Effector memory CD8-positive, alpha-beta T cell (primary cell): ENCODE results near the gene MRPS25.

ENCODE experiments used
- ATAC-seq: fragments of 150-1000 bp; cut with Tn5 transposase; replicated peaks from 2 replicates; pipeline ENCODE4 v1.10.0; 2021; ENCODE audit warnings: mild to moderate bottlenecking, moderate library complexity
- DNase-seq, 3 experiments: peaks; one replicate each; pipeline ENCODE4 v3.0.0; 2021
- H3K27ac Mint-ChIP-seq, 2 donors: one replicate each; pipeline ENCODE4 v1.8.0; 2022; ENCODE audit warnings: mild to moderate bottlenecking in 2 of 2, mixed read lengths in 2 of 2, moderate library complexity in 2 of 2
- H3K27me3 Mint-ChIP-seq, 2 donors: one replicate each; pipeline ENCODE4 v1.8.0; 2022; ENCODE audit warnings: mixed read lengths in 2 of 2
- H3K36me3 Mint-ChIP-seq: one replicate; pipeline ENCODE4 v1.8.0; 2022; ENCODE audit warnings: mild to moderate bottlenecking, moderate library complexity, mixed read lengths; ENCODE audit not compliant: insufficient read depth
- H3K4me1 Mint-ChIP-seq, 2 donors: one replicate each; pipeline ENCODE4 v1.8.0; 2022; ENCODE audit warnings: low read depth in 2 of 2, mixed read lengths in 2 of 2
- H3K4me3 Mint-ChIP-seq, 2 donors: one replicate each; pipeline ENCODE4 v1.8.0; 2022; ENCODE audit warnings: mild to moderate bottlenecking in 2 of 2, mixed read lengths in 2 of 2, moderate library complexity in 2 of 2
- H3K9me3 Mint-ChIP-seq, 2 donors: one replicate each; pipeline ENCODE4 v1.8.0; 2022; ENCODE audit warnings: mixed read lengths in 2 of 2

MRPS25 gene

GRCh38 chr3:15066467-15066866 lies 1.4 kb upstream of the MRPS25 start:
- peaks cover 13 to 20% of the 10 kb centered on the region in 2 donors for H3K4me1 Mint-ChIP-seq
- H3K4me3 Mint-ChIP-seq, result peak overlapping the region; percentile 16 to 96
- no peaks in the 10 kb centered on the region for H3K27me3 Mint-ChIP-seq
- no peak overlapping the region for H3K27ac Mint-ChIP-seq
- DNase-seq, result no peak
- no peak for ATAC-seq
- peaks cover 22% of the 10 kb centered on the region for H3K36me3 Mint-ChIP-seq
- H3K9me3 Mint-ChIP-seq, result no peaks in the 10 kb centered on the region

- no peaks in the 10 kb centered on the region for H3K27me3 Mint-ChIP-seq
- H3K4me1 Mint-ChIP-seq, result peaks cover 13 to 20% of the 10 kb centered on the region in 2 donors
- DNase-seq, result no peak
- H3K36me3 Mint-ChIP-seq, result peaks cover 16% of the 10 kb centered on the region
- peak overlapping the region in 1 of 2 donors; percentile 92 for H3K27ac Mint-ChIP-seq
- no peak for ATAC-seq
- peak overlapping the region; percentile 93 to 96 for H3K4me3 Mint-ChIP-seq
- no peaks in the 10 kb centered on the region for H3K9me3 Mint-ChIP-seq
These were observed 464 bp upstream of the MRPS25 start for GRCh38 chr3:15065550-15066007.

- ATAC-seq (peak; percentile 16), DNase-seq (peak in 1 of 3 experiments; percentile 4)
- Mint-ChIP-seq H3K4me3 (peak overlapping the region; percentile 93 to 96), H3K27ac (peak overlapping the region; percentile 92 to 94), H3K4me1 (peaks cover 13 to 17% of the 10 kb centered on the region in 2 donors), H3K36me3 (peaks cover 16% of the 10 kb centered on the region), H3K27me3 (no peaks in the 10 kb centered on the region), H3K9me3 (no peaks in the 10 kb centered on the region)
These were observed 748 bp downstream of the MRPS25 start for GRCh38 chr3:15064299-15064834.

- ATAC-seq (no peak), DNase-seq (no peak)
- H3K27me3 Mint-ChIP-seq, result no peaks in the 10 kb centered on the region
- peak overlapping the region; percentile 93 to 96 for H3K4me3 Mint-ChIP-seq
- no peaks in the 10 kb centered on the region for H3K9me3 Mint-ChIP-seq
- peaks cover 13% of the 10 kb centered on the region for H3K36me3 Mint-ChIP-seq
- peaks cover 13 to 17% of the 10 kb centered on the region in 2 donors for H3K4me1 Mint-ChIP-seq
- H3K27ac Mint-ChIP-seq, result peak overlapping the region; percentile 92 to 94
These were observed 1.3 kb downstream of the MRPS25 start for GRCh38 chr3:15063656-15064286.

GRCh38 chr3:15063238-15063637 lies 1.9 kb downstream of the MRPS25 start:
- H3K27ac Mint-ChIP-seq, result peak overlapping the region in 1 of 2 donors; percentile 94
- ATAC-seq (no peak), DNase-seq (no peak)
- peaks cover 16% of the 10 kb centered on the region for H3K36me3 Mint-ChIP-seq
- no peaks in the 10 kb centered on the region for H3K27me3 Mint-ChIP-seq
- H3K4me3 Mint-ChIP-seq, result peak overlapping the region; percentile 93 to 96
- peaks cover 16 to 17% of the 10 kb centered on the region in 2 donors for H3K4me1 Mint-ChIP-seq
- no peaks in the 10 kb centered on the region for H3K9me3 Mint-ChIP-seq

GRCh38 chr3:15060029-15060428 lies 5.1 kb downstream of the MRPS25 start:
- DNase-seq, result no peak
- no peak overlapping the region for H3K27ac Mint-ChIP-seq

GRCh38 chr3:15056676-15057404 lies 8.3 kb downstream of the MRPS25 start:
- DNase-seq, result no peak
- Mint-ChIP-seq H3K9me3 (peaks cover 0 to 2% of the 10 kb centered on the region in 2 donors), H3K27me3 (no peaks in the 10 kb centered on the region), H3K27ac (no peak overlapping the region), H3K36me3 (peaks cover 15% of the 10 kb centered on the region), H3K4me1 (peaks cover 16 to 19% of the 10 kb centered on the region in 2 donors), H3K4me3 (no peak overlapping the region)
- ATAC-seq, result no peak

More at GRCh38 chr3:15060029-15060428, 5.1 kb downstream of the MRPS25 start:
- Mint-ChIP-seq H3K27me3 (no peaks in the 10 kb centered on the region), H3K9me3 (peaks cover 0 to 2% of the 10 kb centered on the region in 2 donors), H3K4me1 (peaks cover 19% of the 10 kb centered on the region in 2 donors), H3K36me3 (peaks cover 17% of the 10 kb centered on the region), H3K4me3 (no peak overlapping the region)
- no peak for ATAC-seq

- Mint-ChIP-seq H3K4me3 (peak overlapping the region; percentile 50 to 64), H3K4me1 (peaks cover 16 to 23% of the 10 kb centered on the region in 2 donors), H3K27ac (peak overlapping the region; percentile 73 to 78), H3K36me3 (peaks cover 19% of the 10 kb centered on the region), H3K9me3 (peaks cover 0 to 2% of the 10 kb centered on the region in 2 donors), H3K27me3 (no peaks in the 10 kb centered on the region)
- DNase-seq (peak; percentile 47 to 68 (median 52)), ATAC-seq (peak; percentile 91)
These were observed 10.0 kb downstream of the MRPS25 start for GRCh38 chr3:15055019-15055557.

- no peaks in the 10 kb centered on the region for H3K27me3 Mint-ChIP-seq
- peaks cover 16 to 23% of the 10 kb centered on the region in 2 donors for H3K4me1 Mint-ChIP-seq
- no peak overlapping the region for H3K4me3 Mint-ChIP-seq
- H3K36me3 Mint-ChIP-seq, result peaks cover 27% of the 10 kb centered on the region
- ATAC-seq (no peak), DNase-seq (no peak)
- H3K27ac Mint-ChIP-seq, result no peak overlapping the region
- H3K9me3 Mint-ChIP-seq, result peaks cover 0 to 2% of the 10 kb centered on the region in 2 donors
These were observed 11.6 kb downstream of the MRPS25 start for GRCh38 chr3:15053541-15053940.

GRCh38 chr3:15052335-15053242 lies 12.5 kb downstream of the MRPS25 start:
- peaks cover 0 to 2% of the 10 kb centered on the region in 2 donors for H3K9me3 Mint-ChIP-seq
- DNase-seq, result no peak
- peaks cover 16 to 21% of the 10 kb centered on the region in 2 donors for H3K4me1 Mint-ChIP-seq
- no peaks in the 10 kb centered on the region for H3K27me3 Mint-ChIP-seq
- peak overlapping the region; percentile 56 to 65 for H3K27ac Mint-ChIP-seq
- no peak for ATAC-seq
- no peak overlapping the region for H3K4me3 Mint-ChIP-seq
- peaks cover 26% of the 10 kb centered on the region for H3K36me3 Mint-ChIP-seq

GRCh38 chr3:15051531-15051930 lies 13.6 kb downstream of the MRPS25 start:
- Mint-ChIP-seq H3K27ac (peak overlapping the region; percentile 68 to 74), H3K36me3 (peaks cover 36% of the 10 kb centered on the region), H3K4me3 (no peak overlapping the region), H3K27me3 (no peaks in the 10 kb centered on the region), H3K4me1 (peaks cover 13 to 20% of the 10 kb centered on the region in 2 donors), H3K9me3 (peaks cover 0 to 2% of the 10 kb centered on the region in 2 donors)
- peak; percentile 54 for ATAC-seq
- peak; percentile 21 to 36 (median 24) for DNase-seq

GRCh38 chr3:15050405-15051092 lies 14.6 kb downstream of the MRPS25 start:
- peaks cover 13 to 20% of the 10 kb centered on the region in 2 donors for H3K4me1 Mint-ChIP-seq
- no peaks in the 10 kb centered on the region for H3K27me3 Mint-ChIP-seq
- ATAC-seq (no peak), DNase-seq (no peak)
- H3K27ac Mint-ChIP-seq, result peak overlapping the region; percentile 68 to 74
- no peak overlapping the region for H3K4me3 Mint-ChIP-seq
- peaks cover 46% of the 10 kb centered on the region for H3K36me3 Mint-ChIP-seq
- peaks cover 0 to 2% of the 10 kb centered on the region in 2 donors for H3K9me3 Mint-ChIP-seq
